HepG2 (cell line): ENCODE measurements around the gene IKZF4. TPM values are rescaled to one million over a fixed set of nuclear protein-coding genes. Genes with fewer than 3 reads are reported as not detected.

Experiments
- ATAD3A ChIP-seq: sonication (generic); formaldehyde crosslinking; IDR thresholded peaks from 2 replicates; pipeline ENCODE4 v1.4.0; 2020; ENCODE audit warnings: missing genetic modification reagents
- GFI1 ChIP-seq: sonication (generic); formaldehyde crosslinking; IDR thresholded peaks from 2 replicates; pipeline ENCODE4 v1.5.0; 2020; ENCODE audit warnings: missing genetic modification reagents, mild to moderate bottlenecking, borderline replicate concordance
- KDM2A ChIP-seq: sonication (generic); formaldehyde crosslinking; IDR thresholded peaks from 2 replicates; pipeline ENCODE4 v1.4.0; 2020; ENCODE audit warnings: low read depth, missing genetic modification reagents, borderline replicate concordance
- NCOA2 ChIP-seq: sonication (generic); formaldehyde crosslinking; IDR thresholded peaks from 2 replicates; pipeline ENCODE4 v1.8.0; 2022; ENCODE audit warnings: inconsistent platforms
- NFYC ChIP-seq: IDR thresholded peaks from 2 replicates; pipeline ENCODE4 v1.6.1; 2016; ENCODE audit warnings: missing genetic modification reagents, missing compliant biosample characterization
- SMAD3 ChIP-seq: sonication (generic); formaldehyde crosslinking; IDR thresholded peaks from 2 replicates; pipeline ENCODE4 v1.4.0; 2020; ENCODE audit warnings: missing genetic modification reagents
- SNAI1 ChIP-seq: sonication (generic); formaldehyde crosslinking; IDR thresholded peaks from 2 replicates; pipeline ENCODE4 v1.5.0; 2020; ENCODE audit warnings: mild to moderate bottlenecking, missing genetic modification reagents, borderline replicate concordance
- SP4 ChIP-seq: sonication (generic); formaldehyde crosslinking; IDR thresholded peaks from 2 replicates; pipeline ENCODE4 v1.8.1; 2023; ENCODE audit warnings: mild to moderate bottlenecking, missing genetic modification reagents
- TGIF2 ChIP-seq: IDR thresholded peaks from 2 replicates; pipeline ENCODE4 v1.6.1; 2016; ENCODE audit warnings: control low read depth, missing compliant biosample characterization
- ZFP36L2 ChIP-seq: sonication (generic); formaldehyde crosslinking; IDR thresholded peaks from 2 replicates; pipeline ENCODE4 v1.4.0; 2020; ENCODE audit warnings: missing genetic modification reagents
- ZNF12 ChIP-seq: sonication (generic); formaldehyde crosslinking; IDR thresholded peaks from 2 replicates; pipeline ENCODE4 v1.5.0; 2020; ENCODE audit warnings: missing genetic modification reagents
- ZNF225 ChIP-seq: sonication (generic); formaldehyde crosslinking; IDR thresholded peaks from 2 replicates; pipeline ENCODE4 v1.4.0; 2020; ENCODE audit warnings: mild to moderate bottlenecking, missing genetic modification reagents
- ZNF234 ChIP-seq: sonication (generic); formaldehyde crosslinking; conservative IDR thresholded peaks from 2 replicates; pipeline ENCODE4 v1.5.1; 2020; ENCODE audit warnings: mild to moderate bottlenecking, missing genetic modification reagents
- ZNF556 ChIP-seq: sonication (generic); formaldehyde crosslinking; IDR thresholded peaks from 2 replicates; pipeline ENCODE4 v1.4.0; 2020; ENCODE audit warnings: mild to moderate bottlenecking, missing genetic modification reagents, borderline replicate concordance
- ZNF878 ChIP-seq: sonication (generic); formaldehyde crosslinking; IDR thresholded peaks from 2 replicates; pipeline ENCODE4 v1.8.1; 2023; ENCODE audit warnings: mild to moderate bottlenecking, missing genetic modification reagents, moderate library complexity
- polyA plus RNA-seq, 8 experiments: library from polyadenylated mRNA; depleted of rRNA in 3 of 8; stranded (reverse) in 7 of 8; unstranded in 1 of 8; fragments of >200 nt; fragmentation: Illumina TruSeq in 4 of 8; extraction: Trizol in 4 of 8; gene quantifications; 2 replicates each; pipeline versions ENCODE4 v1.2.1 to v1.2.3, GENCODE V29; 2011 to 2016; ENCODE audit warnings: low read depth in 4 of 8, missing spikeins in 1 of 8, mixed read lengths in 1 of 8; ENCODE audit not compliant: insufficient read depth in 1 of 8
- total RNA-seq, 5 experiments: library from RNA; depleted of rRNA; stranded (reverse); fragments of >200 nt; fragmentation: Illumina TruSeq; extraction: Trizol; gene quantifications; 2 replicates each; pipeline ENCODE4 v1.2.3, GENCODE V29; 2016; ENCODE audit warnings: low read depth in 1 of 5
- TF ChIP-seq, protein P1 (sequence below): sonication (generic); formaldehyde crosslinking; IDR thresholded peaks from 2 replicates; pipeline ENCODE4 v1.4.0; 2020; ENCODE audit warnings: mild to moderate bottlenecking, missing genetic modification reagents
- TF ChIP-seq, protein P2 (sequence below): sonication (generic); formaldehyde crosslinking; IDR thresholded peaks from 2 replicates; pipeline ENCODE4 v1.8.1; 2023; ENCODE audit warnings: missing genetic modification reagents, mild to moderate bottlenecking, borderline replicate concordance
- TF ChIP-seq, protein P3 (sequence below): sonication (generic); formaldehyde crosslinking; IDR thresholded peaks from 2 replicates; pipeline ENCODE4 v1.5.1; 2020; ENCODE audit warnings: mild to moderate bottlenecking, moderate library complexity, missing genetic modification reagents
- TF ChIP-seq, protein P4 (sequence below): sonication (generic); formaldehyde crosslinking; conservative IDR thresholded peaks from 2 replicates; pipeline ENCODE4 v1.8.0; 2022; ENCODE audit warnings: mild to moderate bottlenecking, moderate library complexity, missing genetic modification reagents
- TF ChIP-seq, protein P5 (sequence below): IDR thresholded peaks from 2 replicates; pipeline ENCODE4 v1.6.1; 2016; ENCODE audit warnings: control low read depth

The IKZF4 gene
- total and polyA plus RNA-seq, 2 of the 13 experiments (the other 11 are each of a cell fraction or from before 2014, with no cell fraction given): 0.58 to 2.2 TPM

DNA sequence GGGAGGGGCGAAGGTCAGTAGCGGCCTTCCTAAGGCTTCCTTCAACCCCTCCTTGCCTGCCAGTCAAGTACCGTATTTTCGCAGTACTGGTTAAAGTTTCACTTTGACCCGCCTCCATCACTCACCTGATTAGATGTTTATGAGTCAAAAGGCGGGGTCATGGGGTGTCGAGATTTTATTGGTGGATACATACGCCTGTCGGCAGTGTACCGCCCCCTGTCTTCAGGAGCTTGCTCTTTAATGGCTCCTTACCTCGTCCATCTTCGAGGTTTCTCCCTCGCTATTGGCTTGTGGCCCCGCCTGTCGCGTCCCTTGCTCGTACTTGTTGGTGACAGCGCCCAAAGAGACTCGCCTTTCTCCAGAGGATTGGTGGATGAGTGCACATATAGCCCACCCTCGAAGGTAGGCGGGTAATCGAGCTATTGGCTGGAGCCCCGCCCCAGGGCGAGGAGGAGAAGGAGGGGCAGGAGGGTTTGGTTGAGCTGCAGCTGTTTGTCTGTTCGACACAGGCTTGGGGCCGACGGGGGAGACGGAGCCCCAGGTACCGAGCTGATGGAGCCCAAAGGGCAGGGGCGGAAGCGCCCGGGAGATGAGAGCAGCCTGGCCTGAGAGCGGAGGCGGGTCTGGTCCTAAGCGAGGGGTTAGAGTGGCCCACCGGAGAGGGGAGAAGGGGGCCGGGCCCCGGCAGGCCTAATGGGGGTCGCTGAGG is 47.1 kb upstream of the IKZF4 start, which contains the start of gene RAB5B (continued):
- TF ChIP-seq, protein P1, sequence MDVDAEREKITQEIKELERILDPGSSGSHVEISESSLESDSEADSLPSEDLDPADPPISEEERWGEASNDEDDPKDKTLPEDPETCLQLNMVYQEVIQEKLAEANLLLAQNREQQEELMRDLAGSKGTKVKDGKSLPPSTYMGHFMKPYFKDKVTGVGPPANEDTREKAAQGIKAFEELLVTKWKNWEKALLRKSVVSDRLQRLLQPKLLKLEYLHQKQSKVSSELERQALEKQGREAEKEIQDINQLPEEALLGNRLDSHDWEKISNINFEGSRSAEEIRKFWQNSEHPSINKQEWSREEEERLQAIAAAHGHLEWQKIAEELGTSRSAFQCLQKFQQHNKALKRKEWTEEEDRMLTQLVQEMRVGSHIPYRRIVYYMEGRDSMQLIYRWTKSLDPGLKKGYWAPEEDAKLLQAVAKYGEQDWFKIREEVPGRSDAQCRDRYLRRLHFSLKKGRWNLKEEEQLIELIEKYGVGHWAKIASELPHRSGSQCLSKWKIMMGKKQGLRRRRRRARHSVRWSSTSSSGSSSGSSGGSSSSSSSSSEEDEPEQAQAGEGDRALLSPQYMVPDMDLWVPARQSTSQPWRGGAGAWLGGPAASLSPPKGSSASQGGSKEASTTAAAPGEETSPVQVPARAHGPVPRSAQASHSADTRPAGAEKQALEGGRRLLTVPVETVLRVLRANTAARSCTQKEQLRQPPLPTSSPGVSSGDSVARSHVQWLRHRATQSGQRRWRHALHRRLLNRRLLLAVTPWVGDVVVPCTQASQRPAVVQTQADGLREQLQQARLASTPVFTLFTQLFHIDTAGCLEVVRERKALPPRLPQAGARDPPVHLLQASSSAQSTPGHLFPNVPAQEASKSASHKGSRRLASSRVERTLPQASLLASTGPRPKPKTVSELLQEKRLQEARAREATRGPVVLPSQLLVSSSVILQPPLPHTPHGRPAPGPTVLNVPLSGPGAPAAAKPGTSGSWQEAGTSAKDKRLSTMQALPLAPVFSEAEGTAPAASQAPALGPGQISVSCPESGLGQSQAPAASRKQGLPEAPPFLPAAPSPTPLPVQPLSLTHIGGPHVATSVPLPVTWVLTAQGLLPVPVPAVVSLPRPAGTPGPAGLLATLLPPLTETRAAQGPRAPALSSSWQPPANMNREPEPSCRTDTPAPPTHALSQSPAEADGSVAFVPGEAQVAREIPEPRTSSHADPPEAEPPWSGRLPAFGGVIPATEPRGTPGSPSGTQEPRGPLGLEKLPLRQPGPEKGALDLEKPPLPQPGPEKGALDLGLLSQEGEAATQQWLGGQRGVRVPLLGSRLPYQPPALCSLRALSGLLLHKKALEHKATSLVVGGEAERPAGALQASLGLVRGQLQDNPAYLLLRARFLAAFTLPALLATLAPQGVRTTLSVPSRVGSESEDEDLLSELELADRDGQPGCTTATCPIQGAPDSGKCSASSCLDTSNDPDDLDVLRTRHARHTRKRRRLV (CRISPR knock-in tag): peak; percentile 68; the same call in 1 of the 2 replicates
- no peak for TF ChIP-seq ZNF12 (CRISPR knock-in tag)
- no peak; the same call in 1 of the 2 replicates for TF ChIP-seq ATAD3A (CRISPR knock-in tag)
- peak; percentile 79 for TF ChIP-seq KDM2A (CRISPR knock-in tag)
- TF ChIP-seq SMAD3 (CRISPR knock-in tag): peak; percentile 79; the same call in 1 of the 2 replicates
- TF ChIP-seq GFI1 (CRISPR knock-in tag): peak; percentile 13; the same call in 1 of the 2 replicates
- peak; percentile 73; the same call in 1 of the 2 replicates for TF ChIP-seq ZNF225 (CRISPR knock-in tag)
- TF ChIP-seq NCOA2: no peak; the same call in 1 of the 2 replicates
- TF ChIP-seq, protein P2, sequence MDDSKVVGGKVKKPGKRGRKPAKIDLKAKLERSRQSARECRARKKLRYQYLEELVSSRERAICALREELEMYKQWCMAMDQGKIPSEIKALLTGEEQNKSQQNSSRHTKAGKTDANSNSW (CRISPR knock-in tag): no peak
- TF ChIP-seq, protein P3, sequence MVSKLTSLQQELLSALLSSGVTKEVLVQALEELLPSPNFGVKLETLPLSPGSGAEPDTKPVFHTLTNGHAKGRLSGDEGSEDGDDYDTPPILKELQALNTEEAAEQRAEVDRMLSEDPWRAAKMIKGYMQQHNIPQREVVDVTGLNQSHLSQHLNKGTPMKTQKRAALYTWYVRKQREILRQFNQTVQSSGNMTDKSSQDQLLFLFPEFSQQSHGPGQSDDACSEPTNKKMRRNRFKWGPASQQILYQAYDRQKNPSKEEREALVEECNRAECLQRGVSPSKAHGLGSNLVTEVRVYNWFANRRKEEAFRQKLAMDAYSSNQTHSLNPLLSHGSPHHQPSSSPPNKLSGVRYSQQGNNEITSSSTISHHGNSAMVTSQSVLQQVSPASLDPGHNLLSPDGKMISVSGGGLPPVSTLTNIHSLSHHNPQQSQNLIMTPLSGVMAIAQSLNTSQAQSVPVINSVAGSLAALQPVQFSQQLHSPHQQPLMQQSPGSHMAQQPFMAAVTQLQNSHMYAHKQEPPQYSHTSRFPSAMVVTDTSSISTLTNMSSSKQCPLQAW (CRISPR knock-in tag): peak; percentile 91; the same call in 1 of the 2 replicates
- TF ChIP-seq, protein P4, sequence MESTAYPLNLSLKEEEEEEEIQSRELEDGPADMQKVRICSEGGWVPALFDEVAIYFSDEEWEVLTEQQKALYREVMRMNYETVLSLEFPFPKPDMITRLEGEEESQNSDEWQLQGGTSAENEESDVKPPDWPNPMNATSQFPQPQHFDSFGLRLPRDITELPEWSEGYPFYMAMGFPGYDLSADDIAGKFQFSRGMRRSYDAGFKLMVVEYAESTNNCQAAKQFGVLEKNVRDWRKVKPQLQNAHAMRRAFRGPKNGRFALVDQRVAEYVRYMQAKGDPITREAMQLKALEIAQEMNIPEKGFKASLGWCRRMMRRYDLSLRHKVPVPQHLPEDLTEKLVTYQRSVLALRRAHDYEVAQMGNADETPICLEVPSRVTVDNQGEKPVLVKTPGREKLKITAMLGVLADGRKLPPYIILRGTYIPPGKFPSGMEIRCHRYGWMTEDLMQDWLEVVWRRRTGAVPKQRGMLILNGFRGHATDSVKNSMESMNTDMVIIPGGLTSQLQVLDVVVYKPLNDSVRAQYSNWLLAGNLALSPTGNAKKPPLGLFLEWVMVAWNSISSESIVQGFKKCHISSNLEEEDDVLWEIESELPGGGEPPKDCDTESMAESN (CRISPR knock-in tag): peak; percentile 82
- TF ChIP-seq SNAI1: peak; percentile 68; the same call in 1 of the 2 replicates
- TF ChIP-seq ZNF234 (CRISPR knock-in tag): no peak
- peak; percentile 45; the same call in 1 of the 2 replicates for TF ChIP-seq ZFP36L2 (CRISPR knock-in tag)
- peak; percentile 100 for TF ChIP-seq SP4
- TF ChIP-seq ZNF556 (CRISPR knock-in tag): peak; percentile 75
- TF ChIP-seq, protein P5, sequence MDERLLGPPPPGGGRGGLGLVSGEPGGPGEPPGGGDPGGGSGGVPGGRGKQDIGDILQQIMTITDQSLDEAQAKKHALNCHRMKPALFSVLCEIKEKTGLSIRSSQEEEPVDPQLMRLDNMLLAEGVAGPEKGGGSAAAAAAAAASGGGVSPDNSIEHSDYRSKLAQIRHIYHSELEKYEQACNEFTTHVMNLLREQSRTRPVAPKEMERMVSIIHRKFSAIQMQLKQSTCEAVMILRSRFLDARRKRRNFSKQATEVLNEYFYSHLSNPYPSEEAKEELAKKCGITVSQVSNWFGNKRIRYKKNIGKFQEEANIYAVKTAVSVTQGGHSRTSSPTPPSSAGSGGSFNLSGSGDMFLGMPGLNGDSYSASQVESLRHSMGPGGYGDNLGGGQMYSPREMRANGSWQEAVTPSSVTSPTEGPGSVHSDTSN: peak; percentile 99
- TF ChIP-seq TGIF2: peak; percentile 69
- TF ChIP-seq ZNF878: 0 out of 2 replicates have a peak, but pooled peaks have one; percentile 79
- peak; percentile 99 for TF ChIP-seq NFYC (CRISPR knock-in tag)
